ENCODE results near the gene PLXND1.
"Not testable (repeated sequence)": the region's sequence is repeated elsewhere in the genome, so short reads cannot be mapped to it uniquely, and the experiment has no call there.

PLXND1 gene

GRCh38 chr3:129520960-129521359 is 85.5 kb downstream of the PLXND1 start:
- H3K27ac ChIP-seq = no peak overlapping the region
- no peak for TF ChIP-seq CTCF (IDR thresholded peaks at IDR 0.05)
- DNase-seq (ENCODE audit: low spot score) = no peak
- H3K4me3 ChIP-seq = no peak overlapping the region

GRCh38 chr3:129519896-129520715 is 86.4 kb downstream of the PLXND1 start:
- no peak for DNase-seq (ENCODE audit: low spot score)
- no peak for TF ChIP-seq CTCF (IDR thresholded peaks at IDR 0.05)

GRCh38 chr3:129519449-129519848 is 87.0 kb downstream of the PLXND1 start:
- no peak for DNase-seq (ENCODE audit: low spot score)
- no peak for TF ChIP-seq CTCF (IDR thresholded peaks at IDR 0.05)
- Histone ChIP-seq H3K4me3 (no peak overlapping the region), H3K27ac (no peak overlapping the region)

More at GRCh38 chr3:129519896-129520715, 86.4 kb downstream of the PLXND1 start:
- Histone ChIP-seq H3K27ac (no peak overlapping the region), H3K4me3 (no peak overlapping the region)

- H3K27ac ChIP-seq = no peak overlapping the region
These were observed 87.9 kb downstream of the PLXND1 start for GRCh38 chr3:129518581-129518980.

GRCh38 chr3:129518038-129518561 is 88.4 kb downstream of the PLXND1 start:
- H3K27ac ChIP-seq = no peak overlapping the region
- H3K4me3 ChIP-seq = no peak overlapping the region
- no peak for TF ChIP-seq CTCF (IDR thresholded peaks at IDR 0.05)
- DNase-seq (ENCODE audit: low spot score) = no peak

More at GRCh38 chr3:129518581-129518980, 87.9 kb downstream of the PLXND1 start:
- DNase-seq (ENCODE audit: low spot score) = no peak
- no peak overlapping the region for H3K4me3 ChIP-seq
- no peak for TF ChIP-seq CTCF (IDR thresholded peaks at IDR 0.05)

- Histone ChIP-seq H3K27ac (no peak overlapping the region), H3K4me3 (no peak overlapping the region)
- no peak for TF ChIP-seq CTCF (IDR thresholded peaks at IDR 0.05)
- no peak for DNase-seq (ENCODE audit: low spot score)
These were observed 89.0 kb downstream of the PLXND1 start for GRCh38 chr3:129517516-129517915.

GRCh38 chr3:129515821-129516432 is 90.5 kb downstream of the PLXND1 start:
- not testable (repeated sequence) for DNase-seq (ENCODE audit: low spot score); H3K27ac ChIP-seq; H3K4me3 ChIP-seq

GRCh38 chr3:129515108-129515820 is 91.2 kb downstream of the PLXND1 start:
- not testable (repeated sequence) for H3K27ac ChIP-seq; DNase-seq (ENCODE audit: low spot score); H3K4me3 ChIP-seq
